PFSK-1 (cell line): Measurements from ENCODE around the gene PRKAR1B.

Experiments used
- FOXP2 ChIP-seq: optimal IDR thresholded peaks from 2 replicates; pipeline ENCODE3; 2011; ENCODE audit warnings: borderline replicate concordance, control low read depth, inconsistent platforms; ENCODE audit not compliant: insufficient read depth; ENCODE audit errors: extremely low read length, extremely low read depth
- POLR2AphosphoS5 ChIP-seq: IDR thresholded peaks from 2 replicates; pipeline ENCODE4 v1.6.1; 2012; ENCODE audit warnings: low read depth, mild to moderate bottlenecking, control low read depth, low read length, moderate library complexity
- SIN3A ChIP-seq: IDR thresholded peaks from 2 replicates; pipeline ENCODE4 v1.6.1; 2012; ENCODE audit warnings: mild to moderate bottlenecking, low read length, moderate library complexity, borderline replicate concordance; ENCODE audit not compliant: insufficient read depth
- TAF1 ChIP-seq: IDR thresholded peaks from 2 replicates; pipeline ENCODE4 v1.6.1; 2012; ENCODE audit warnings: low read length, control low read depth, borderline replicate concordance; ENCODE audit not compliant: insufficient read depth
- TF ChIP-seq, protein P1 (sequence below), 2 experiments: IDR thresholded peaks; 2 replicates each; pipeline versions ENCODE4 v1.6.1 to v1.8.0; 2011 to 2012; ENCODE audit warnings: low read depth in 2 of 2, low read length in 2 of 2, control low read depth in 1 of 2, inconsistent platforms in 1 of 2, mild to moderate bottlenecking in 1 of 2, moderate library complexity in 1 of 2; ENCODE audit not compliant: insufficient read depth in 1 of 2

PRKAR1B gene

GRCh38 chr7:609365-609764 lies 117.7 kb downstream of the PRKAR1B start:
- TF ChIP-seq FOXP2 (no peak), TAF1 (no peak), SIN3A (no peak), POLR2AphosphoS5 (no peak)
- TF ChIP-seq, protein P1, sequence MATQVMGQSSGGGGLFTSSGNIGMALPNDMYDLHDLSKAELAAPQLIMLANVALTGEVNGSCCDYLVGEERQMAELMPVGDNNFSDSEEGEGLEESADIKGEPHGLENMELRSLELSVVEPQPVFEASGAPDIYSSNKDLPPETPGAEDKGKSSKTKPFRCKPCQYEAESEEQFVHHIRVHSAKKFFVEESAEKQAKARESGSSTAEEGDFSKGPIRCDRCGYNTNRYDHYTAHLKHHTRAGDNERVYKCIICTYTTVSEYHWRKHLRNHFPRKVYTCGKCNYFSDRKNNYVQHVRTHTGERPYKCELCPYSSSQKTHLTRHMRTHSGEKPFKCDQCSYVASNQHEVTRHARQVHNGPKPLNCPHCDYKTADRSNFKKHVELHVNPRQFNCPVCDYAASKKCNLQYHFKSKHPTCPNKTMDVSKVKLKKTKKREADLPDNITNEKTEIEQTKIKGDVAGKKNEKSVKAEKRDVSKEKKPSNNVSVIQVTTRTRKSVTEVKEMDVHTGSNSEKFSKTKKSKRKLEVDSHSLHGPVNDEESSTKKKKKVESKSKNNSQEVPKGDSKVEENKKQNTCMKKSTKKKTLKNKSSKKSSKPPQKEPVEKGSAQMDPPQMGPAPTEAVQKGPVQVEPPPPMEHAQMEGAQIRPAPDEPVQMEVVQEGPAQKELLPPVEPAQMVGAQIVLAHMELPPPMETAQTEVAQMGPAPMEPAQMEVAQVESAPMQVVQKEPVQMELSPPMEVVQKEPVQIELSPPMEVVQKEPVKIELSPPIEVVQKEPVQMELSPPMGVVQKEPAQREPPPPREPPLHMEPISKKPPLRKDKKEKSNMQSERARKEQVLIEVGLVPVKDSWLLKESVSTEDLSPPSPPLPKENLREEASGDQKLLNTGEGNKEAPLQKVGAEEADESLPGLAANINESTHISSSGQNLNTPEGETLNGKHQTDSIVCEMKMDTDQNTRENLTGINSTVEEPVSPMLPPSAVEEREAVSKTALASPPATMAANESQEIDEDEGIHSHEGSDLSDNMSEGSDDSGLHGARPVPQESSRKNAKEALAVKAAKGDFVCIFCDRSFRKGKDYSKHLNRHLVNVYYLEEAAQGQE (IDR thresholded peaks at IDR 0.05; ENCODE audit: insufficient read depth in 1 of 2, low read depth in 2 of 2, low read length in 2 of 2), result no peak

DNA sequence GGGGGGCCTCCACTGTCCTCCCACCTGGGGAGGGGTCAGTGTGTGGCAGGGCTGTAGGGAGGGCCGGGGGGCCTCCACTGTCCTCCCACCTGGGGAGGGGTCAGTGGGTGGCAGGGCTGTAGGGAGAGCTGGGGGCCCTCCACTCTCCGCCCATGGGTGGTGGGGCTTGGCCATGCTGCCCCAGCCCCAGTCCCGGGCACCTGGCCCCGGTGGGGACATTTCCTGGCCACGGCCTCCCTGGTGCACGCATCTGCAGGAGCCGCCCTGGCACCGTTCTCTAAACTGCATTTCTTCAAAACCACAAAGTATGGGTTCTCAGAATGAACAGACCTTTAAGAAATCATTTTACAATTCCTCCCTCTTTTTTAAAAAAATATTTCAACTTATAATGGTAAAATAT lies 118.1 kb downstream of the PRKAR1B start:
- TF ChIP-seq SIN3A (no peak), TAF1 (no peak), FOXP2 (no peak), POLR2AphosphoS5 (no peak)
- TF ChIP-seq, protein P1 (IDR thresholded peaks at IDR 0.05; ENCODE audit: insufficient read depth in 1 of 2, low read depth in 2 of 2, low read length in 2 of 2), result no peak

DNA sequence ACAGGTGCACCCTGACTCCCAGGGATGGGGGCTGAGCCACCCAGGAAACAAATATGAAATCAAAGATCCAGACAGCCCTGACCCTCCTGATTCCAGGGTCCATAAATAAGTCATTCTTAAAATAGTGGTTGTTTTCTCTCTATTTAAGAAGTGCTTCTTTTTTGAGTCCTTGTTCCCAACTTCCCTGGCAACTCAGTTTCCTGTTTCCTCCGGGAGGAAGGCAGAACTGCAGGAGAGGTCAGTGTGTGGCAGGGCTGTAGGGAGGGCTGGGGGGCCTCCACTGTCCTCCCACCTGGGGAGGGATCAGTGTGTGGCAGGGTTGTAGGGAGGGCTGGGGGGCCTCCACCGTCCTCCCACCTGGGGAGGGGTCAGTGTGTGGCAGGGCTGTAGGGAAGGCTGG lies 118.7 kb downstream of the PRKAR1B start:
- no peak for TF ChIP-seq TAF1
- no peak for TF ChIP-seq SIN3A
- TF ChIP-seq POLR2AphosphoS5, result no peak
- TF ChIP-seq, protein P1 (IDR thresholded peaks at IDR 0.05; ENCODE audit: insufficient read depth in 1 of 2, low read depth in 2 of 2, low read length in 2 of 2), result no peak
- TF ChIP-seq FOXP2, result no peak

- no peak for TF ChIP-seq FOXP2
- TF ChIP-seq, protein P1 (IDR thresholded peaks at IDR 0.05; ENCODE audit: insufficient read depth in 1 of 2, low read depth in 2 of 2, low read length in 2 of 2), result no peak
Measured at GRCh38 chr7:607938-608337, 119.1 kb downstream of the PRKAR1B start.
